Choroid plexus epithelial cell (primary cell): ENCODE measurements around the gene WWOX.

Experiments used
- DNase-seq: peaks from one replicate; pipeline ENCODE4 v3.0.0-alpha.2; 2010; ENCODE audit warnings: low read depth
- H3K4me3 ChIP-seq: 2 replicates; pipeline ENCODE4 v1.5.1; 2011; ENCODE audit warnings: low read depth, mild to moderate bottlenecking, control low read depth, low read length, moderate library complexity
- TF ChIP-seq, protein P1 (sequence below): conservative IDR thresholded peaks from 2 replicates; pipeline ENCODE4 v1.5.1; 2011; ENCODE audit warnings: low read depth, mild to moderate bottlenecking, control low read depth, inconsistent platforms, low read length, moderate library complexity

WWOX gene

DNA sequence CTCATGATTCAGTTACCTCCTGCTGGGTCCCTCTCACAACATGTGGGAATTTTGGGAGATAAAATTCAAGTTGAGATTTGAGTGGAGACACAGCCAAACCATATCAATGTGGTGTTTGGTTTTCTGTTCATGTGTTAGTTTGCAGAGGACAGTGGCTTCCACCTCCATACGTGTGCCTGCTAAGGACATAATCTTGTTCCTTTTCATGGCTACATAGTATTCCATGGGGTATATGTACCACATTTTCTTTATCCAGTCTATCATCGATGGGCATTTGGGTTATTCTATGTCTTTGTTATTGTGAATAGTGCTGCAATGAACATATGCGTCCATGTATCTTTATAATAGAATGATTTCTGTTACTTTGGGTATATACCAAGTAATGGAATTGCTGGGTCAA, 4.5 kb upstream of the WWOX start:
- no peak overlapping the region for H3K4me3 ChIP-seq
- TF ChIP-seq, protein P1, sequence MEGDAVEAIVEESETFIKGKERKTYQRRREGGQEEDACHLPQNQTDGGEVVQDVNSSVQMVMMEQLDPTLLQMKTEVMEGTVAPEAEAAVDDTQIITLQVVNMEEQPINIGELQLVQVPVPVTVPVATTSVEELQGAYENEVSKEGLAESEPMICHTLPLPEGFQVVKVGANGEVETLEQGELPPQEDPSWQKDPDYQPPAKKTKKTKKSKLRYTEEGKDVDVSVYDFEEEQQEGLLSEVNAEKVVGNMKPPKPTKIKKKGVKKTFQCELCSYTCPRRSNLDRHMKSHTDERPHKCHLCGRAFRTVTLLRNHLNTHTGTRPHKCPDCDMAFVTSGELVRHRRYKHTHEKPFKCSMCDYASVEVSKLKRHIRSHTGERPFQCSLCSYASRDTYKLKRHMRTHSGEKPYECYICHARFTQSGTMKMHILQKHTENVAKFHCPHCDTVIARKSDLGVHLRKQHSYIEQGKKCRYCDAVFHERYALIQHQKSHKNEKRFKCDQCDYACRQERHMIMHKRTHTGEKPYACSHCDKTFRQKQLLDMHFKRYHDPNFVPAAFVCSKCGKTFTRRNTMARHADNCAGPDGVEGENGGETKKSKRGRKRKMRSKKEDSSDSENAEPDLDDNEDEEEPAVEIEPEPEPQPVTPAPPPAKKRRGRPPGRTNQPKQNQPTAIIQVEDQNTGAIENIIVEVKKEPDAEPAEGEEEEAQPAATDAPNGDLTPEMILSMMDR, result no peak
- no peak for DNase-seq

DNA sequence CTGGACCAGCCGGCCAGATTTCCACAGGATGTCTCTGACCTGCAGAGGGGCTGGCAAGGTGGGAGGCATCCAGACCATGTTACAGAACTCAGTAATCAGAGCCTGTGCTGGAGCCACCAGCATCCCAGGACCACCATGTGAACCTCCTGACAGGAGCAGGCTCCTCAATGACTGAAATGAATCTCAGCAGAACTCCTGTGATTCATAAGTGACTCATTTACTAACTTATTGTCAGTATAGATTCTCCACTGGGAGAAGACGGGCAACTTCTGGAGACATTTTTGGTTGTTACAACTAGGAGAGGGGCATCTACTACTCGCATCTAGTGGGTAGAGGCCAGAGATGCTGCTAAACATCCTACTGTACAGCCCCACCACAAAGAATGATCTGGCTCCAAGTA, 3.1 kb upstream of the WWOX start:
- H3K4me3 ChIP-seq, result no peak overlapping the region
- DNase-seq, result no peak
- TF ChIP-seq, protein P1, result no peak

DNA sequence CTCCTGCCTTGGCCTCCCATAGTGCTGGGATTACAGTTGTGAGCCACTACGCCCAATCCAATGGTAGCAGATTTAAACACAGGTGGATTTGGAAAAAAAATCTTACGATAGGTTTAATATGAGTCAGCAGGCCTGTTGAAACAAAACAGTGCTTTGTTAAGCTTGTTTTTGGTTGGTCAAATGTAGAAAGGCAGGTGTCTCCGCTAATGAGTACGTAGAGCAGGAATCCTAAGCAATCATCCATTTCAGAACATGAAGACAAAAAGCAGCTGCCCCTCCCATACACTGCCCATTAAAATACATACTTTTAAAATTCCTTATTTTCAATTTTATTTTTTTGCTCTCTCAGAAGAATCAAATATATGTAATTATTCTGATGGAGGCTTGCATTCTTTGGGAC, 1.9 kb upstream of the WWOX start:
- DNase-seq, result no peak
- TF ChIP-seq, protein P1, result no peak
- H3K4me3 ChIP-seq, result no peak overlapping the region

DNA sequence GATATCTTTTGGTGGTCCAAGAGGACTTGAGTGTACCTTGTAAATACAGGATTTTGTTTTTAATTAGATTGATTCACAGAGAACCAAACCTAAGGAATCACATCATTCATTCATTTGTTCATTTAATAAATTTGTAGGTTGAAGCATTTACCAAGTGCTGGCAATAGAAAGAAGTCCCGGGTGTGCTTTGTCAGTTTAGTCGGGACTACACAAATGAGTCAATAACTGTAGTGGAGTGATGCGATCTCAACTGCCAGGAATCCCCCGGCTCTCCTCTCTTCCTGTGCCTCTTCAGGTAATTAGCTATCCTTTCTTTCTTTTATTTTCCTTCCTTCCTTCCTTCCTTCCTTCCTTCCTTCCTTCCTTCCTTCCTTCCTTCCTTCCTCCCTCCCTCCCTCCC, 1.4 kb upstream of the WWOX start:
- TF ChIP-seq, protein P1, result no peak
- no peak for DNase-seq

DNA sequence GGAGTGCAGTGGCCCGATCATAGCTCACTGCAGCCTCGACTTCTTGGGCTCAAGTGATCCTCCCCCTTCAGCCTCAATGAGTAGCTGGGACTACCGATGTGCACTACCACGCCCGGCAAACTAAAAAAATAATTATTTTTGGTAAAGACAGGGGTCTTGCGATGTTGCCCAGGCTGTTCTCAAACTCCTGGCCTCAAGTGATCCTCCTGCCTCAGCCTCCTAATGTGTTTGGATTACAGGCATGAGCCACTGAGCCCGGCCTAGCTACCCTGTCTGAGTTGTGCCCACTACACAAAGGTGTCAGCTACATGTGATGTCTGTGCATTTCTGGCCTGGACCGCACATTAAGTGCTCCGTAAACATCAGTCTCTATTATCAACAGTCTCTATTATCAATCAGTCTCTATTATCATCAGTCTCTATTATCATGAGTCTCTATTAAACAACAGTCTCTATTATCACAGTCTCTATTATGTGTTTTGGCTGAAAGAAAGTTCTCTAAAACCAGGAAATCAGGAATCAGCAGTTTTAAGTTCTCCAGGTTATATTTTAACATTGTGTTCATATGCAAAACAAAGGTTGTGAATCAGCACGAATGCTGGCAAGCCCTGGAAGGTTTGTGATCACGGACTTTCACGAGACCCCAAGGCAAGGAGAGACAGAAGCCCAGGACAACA, 721 bp upstream of the WWOX start:
- TF ChIP-seq, protein P1, result no peak
- peak overlapping the region; percentile 98 for H3K4me3 ChIP-seq
- no peak for DNase-seq

More for the DNA sequence above, 1.4 kb upstream of the WWOX start:
- H3K4me3 ChIP-seq, result no peak overlapping the region

DNA sequence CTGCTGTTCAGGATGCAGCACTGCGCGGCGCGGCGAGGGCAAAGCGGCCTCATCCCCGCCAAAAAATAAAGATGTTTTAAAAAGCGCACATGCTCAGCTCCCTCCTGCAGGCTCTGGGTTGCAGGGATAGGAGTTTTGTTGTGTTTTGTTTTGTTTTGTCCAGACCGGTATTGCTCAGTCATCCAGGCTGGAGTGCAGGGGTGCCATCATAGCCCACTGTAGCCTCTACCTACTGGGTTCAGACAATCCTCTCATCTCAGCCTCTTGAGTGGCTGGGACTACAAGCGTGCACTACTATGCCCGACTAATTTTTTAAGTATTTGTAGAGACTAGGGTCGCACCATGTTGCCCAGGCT, 636 bp downstream of the WWOX start:
- TF ChIP-seq, protein P1, result peak; percentile 82
- peak overlapping the region; percentile 98 for H3K4me3 ChIP-seq
- no peak for DNase-seq

DNA sequence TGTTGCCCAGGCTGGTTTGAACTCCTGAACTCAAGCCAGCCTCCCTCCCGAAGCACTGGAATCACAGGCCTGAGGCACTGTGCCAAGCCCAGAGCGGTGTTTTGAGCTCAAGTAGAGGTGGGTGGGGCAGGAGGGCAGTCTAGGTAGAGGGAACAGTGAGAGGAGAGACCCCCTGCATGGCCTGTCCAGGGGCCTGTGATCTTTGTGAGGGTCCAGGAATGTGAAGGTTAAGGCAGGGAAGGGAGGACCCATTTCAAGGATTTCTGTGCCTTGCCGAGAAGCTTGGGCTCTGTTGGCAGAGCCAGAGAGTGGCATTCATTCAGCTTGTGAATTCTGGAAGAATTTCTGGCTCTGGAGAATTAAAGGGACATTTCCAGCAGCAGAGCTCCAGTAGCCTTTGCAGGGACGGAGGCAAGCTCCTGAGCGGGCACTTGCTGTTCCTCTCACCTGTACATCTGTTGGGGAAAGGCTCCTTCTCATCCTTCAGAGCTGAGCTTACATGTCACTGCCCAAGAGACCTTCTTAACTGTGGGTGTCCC, 2.7 kb downstream of the WWOX start:
- no peak for DNase-seq
- H3K4me3 ChIP-seq, result no peak overlapping the region
- TF ChIP-seq, protein P1, result no peak
